ENCODE data around the gene LMO3.

LMO3 gene

DNA sequence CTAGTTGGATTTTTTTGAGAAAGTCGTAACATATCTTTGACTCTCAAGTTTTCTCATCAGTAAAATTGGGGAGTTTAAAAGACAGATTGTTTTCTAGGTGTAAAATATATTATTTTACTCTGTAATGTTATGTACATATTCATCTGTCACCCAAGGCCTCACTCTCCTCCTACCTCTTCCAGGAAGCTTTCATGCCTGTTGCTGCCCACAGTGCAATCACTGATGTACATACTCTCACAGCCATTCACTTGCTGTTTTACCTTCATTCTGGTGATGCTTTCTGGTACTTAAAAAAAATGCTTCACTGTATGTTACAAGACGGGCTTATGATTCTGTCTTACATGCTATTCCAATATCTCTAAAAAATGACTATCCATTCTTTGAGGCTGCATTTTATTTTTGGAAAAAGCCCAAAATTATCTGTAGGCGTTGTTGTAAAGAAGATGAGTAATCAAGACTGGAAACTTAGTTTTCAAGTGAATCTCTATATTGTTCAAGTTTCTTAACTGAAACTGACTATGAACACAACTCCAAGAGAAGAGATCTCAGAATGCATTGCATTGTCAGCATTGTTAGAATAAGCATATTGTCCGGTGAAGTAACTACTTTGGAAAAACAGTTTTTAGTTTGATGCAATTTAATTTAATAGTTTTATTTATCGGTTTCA is 82.5 kb downstream of the LMO3 start:
- DNase-seq (ENCODE audit: low read depth in 1 of 2, low spot score in 1 of 2): no peak
- TF ChIP-seq JUND (IDR thresholded peaks at IDR 0.05; ENCODE audit: low read depth): no peak
- in situ Hi-C loops (cut with HindIII; ENCODE audit: low pct_unique_long_range_greater_than_20kb, low sequenced_read_pairs): no loop called here

DNA sequence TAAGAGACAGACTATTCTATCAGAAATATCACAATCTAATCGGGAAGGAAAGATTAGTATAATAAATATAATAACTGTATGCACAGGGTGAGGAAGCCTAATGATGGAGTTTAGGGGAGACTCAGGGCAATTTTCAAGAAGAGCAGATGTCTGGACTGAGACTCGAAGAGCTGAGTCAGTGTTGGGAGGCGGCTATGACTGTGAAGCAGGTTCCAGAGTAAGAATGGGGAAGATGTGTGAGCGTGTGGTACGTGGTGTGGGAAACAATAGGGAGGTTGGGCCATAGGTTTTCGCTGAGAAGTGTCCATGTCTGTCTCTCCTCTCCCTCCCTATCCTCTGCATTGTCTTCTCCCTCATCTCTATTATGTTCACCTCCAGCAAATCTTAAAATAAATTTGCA is 85.6 kb downstream of the LMO3 start:
- TF ChIP-seq JUND (IDR thresholded peaks at IDR 0.05; ENCODE audit: low read depth): no peak
- DNase-seq (ENCODE audit: low read depth in 1 of 2, low spot score in 1 of 2): no peak
- in situ Hi-C loops (cut with HindIII; ENCODE audit: low pct_unique_long_range_greater_than_20kb, low sequenced_read_pairs): no loop called here

DNA sequence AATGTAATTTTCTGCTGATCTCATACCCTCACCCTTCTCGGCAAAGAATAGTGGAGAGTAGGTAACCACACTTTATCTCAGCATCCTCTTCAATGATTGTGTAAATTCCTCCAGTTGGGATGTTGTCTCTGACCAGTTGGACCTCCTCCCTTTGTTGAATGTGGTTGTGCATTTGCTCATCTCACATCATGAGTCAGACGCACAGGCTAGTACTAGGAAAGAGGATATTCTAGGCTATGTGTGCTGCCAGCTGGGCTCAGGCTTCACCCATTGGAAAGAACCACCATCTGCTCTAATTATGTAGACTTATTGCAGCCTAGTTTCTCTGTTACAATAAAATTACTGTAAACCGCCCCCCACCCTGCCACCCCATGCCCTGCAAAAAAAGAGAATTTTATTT is 90.3 kb downstream of the LMO3 start:
- DNase-seq (ENCODE audit: low read depth in 1 of 2, low spot score in 1 of 2): no peak
- no peak for TF ChIP-seq JUND (IDR thresholded peaks at IDR 0.05; ENCODE audit: low read depth)
- in situ Hi-C loops (cut with HindIII; ENCODE audit: low pct_unique_long_range_greater_than_20kb, low sequenced_read_pairs): no loop called here

DNA sequence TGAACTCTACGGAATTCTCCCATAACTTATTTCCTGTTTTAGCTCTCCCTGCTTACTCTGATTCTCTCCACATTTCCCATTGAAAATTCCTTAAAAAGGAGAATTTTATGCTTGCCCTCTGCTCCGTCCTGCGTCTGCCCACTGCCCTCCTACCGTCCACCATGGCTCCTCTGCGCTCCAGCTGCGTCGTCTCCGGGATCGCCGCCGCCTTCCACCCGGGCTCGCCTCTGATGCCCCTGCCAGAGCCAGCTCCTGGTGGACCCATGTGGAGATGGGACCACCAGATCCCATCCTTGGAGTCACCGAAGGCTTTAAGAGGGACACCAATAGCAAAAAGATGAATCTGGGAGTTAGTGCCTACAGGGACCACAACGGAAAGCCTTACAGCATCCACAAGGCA is 92.7 kb downstream of the LMO3 start:
- no peak for TF ChIP-seq JUND (IDR thresholded peaks at IDR 0.05; ENCODE audit: low read depth)
- in situ Hi-C loops (cut with HindIII; ENCODE audit: low pct_unique_long_range_greater_than_20kb, low sequenced_read_pairs): no loop called here
- no peak for DNase-seq (ENCODE audit: low read depth in 1 of 2, low spot score in 1 of 2)

DNA sequence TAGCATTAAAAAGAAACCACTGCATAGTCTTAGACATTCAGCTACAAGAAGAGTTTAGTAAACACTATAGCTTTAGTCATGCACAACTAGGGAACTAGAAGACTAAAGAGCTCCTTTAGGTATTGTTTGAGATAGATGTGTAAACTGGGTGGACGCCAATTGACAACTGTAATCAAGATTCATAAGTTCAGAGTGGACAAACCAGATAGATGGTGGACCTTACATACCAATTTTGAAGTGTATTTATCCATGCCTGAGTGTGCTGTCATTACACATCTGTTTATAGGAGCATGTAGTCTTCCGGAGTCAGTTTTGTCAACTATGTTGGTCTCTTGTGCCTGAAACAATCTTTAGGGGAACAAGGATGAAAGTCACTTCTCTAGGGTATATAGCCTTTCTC is 96.6 kb downstream of the LMO3 start:
- no peak for DNase-seq (ENCODE audit: low read depth in 1 of 2, low spot score in 1 of 2)
- TF ChIP-seq JUND (IDR thresholded peaks at IDR 0.05; ENCODE audit: low read depth): no peak
- in situ Hi-C loops (cut with HindIII; ENCODE audit: low pct_unique_long_range_greater_than_20kb, low sequenced_read_pairs): no loop called here

GRCh38 chr12:16506394-16506793 is 99.6 kb downstream of the LMO3 start:
- in situ Hi-C loops (cut with HindIII; ENCODE audit: low pct_unique_long_range_greater_than_20kb, low sequenced_read_pairs): no loop called here
- no peak for DNase-seq (ENCODE audit: low read depth in 1 of 2, low spot score in 1 of 2)
- no peak for TF ChIP-seq JUND (IDR thresholded peaks at IDR 0.05; ENCODE audit: low read depth)

DNA sequence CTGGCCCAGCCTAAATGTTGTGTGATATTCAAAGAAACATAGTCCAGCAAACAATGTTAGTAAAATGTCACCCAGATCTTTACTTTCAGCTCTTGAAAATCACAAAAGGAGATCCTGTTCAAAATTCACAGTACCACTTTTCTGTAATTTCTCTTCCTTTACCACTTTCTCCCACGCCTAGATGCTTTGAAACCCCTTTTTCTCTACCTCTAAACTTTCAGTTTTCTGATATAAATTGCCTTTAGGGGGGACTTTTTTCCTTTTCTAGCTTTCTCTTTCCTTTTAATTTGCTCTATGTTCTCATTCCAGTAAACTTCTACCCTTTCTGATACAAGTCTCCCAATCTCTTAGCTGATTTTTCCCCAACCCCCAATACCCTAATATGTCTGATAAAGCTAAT is 101.8 kb downstream of the LMO3 start:
- in situ Hi-C loops (cut with HindIII; ENCODE audit: low pct_unique_long_range_greater_than_20kb, low sequenced_read_pairs): no loop called here
- no peak for TF ChIP-seq JUND (IDR thresholded peaks at IDR 0.05; ENCODE audit: low read depth)
- DNase-seq (ENCODE audit: low read depth in 1 of 2, low spot score in 1 of 2): no peak

GRCh38 chr12:16499611-16500010 is 106.4 kb downstream of the LMO3 start:
- no peak for TF ChIP-seq JUND (IDR thresholded peaks at IDR 0.05; ENCODE audit: low read depth)
- DNase-seq (ENCODE audit: low read depth in 1 of 2, low spot score in 1 of 2): no peak
- in situ Hi-C loops (cut with HindIII; ENCODE audit: low pct_unique_long_range_greater_than_20kb, low sequenced_read_pairs): no loop called here

Data from T47D (cell line).